Measurements from ENCODE around the gene TPRN. TPM values are rescaled to one million over a fixed set of nuclear protein-coding genes. Genes with fewer than 3 reads are reported as not detected.

Gene TPRN
- total and polyA plus RNA-seq, 9 of the 15 experiments (the other 6 are each of a cell fraction or from before 2014, with no cell fraction given) = 0.31 to 31.9 (median 4.4) TPM

GRCh38 chr9:137243626-137244485 is 43.3 kb upstream of the TPRN start (continued):
- TF ChIP-seq ZNF407 (IDR thresholded peaks at IDR 0.05; ENCODE audit: low read depth) (no peak), NCOA2 (IDR thresholded peaks at IDR 0.05; ENCODE audit: partially characterized antibody in 2 of 2) (no peak), RAD51 (IDR thresholded peaks at IDR 0.05; ENCODE audit: borderline replicate concordance, low read depth) (no peak), BRCA1 (IDR thresholded peaks at IDR 0.05) (no peak), BRCA1 (CRISPR knock-in tag; IDR thresholded peaks at IDR 0.05) (no peak), RBM39 (optimal IDR thresholded peaks at IDR 0.05; ENCODE audit: low read depth, low read length) (no peak), ZNF263 (CRISPR knock-in tag; IDR thresholded peaks at IDR 0.05; ENCODE audit: borderline replicate concordance) (no peak), NCOA4 (IDR thresholded peaks at IDR 0.05; ENCODE audit: partially characterized antibody) (no peak), POLR2AphosphoS2 (IDR thresholded peaks at IDR 0.05; ENCODE audit: low read length) (peak; percentile 96; the same call in 1 of the 2 replicates), E2F1 (CRISPR knock-in tag; IDR thresholded peaks at IDR 0.05) (no peak; the same call in 1 of the 2 replicates), EP300 (IDR thresholded peaks at IDR 0.05; ENCODE audit: low read length) (no peak), E4F1 (CRISPR knock-in tag; IDR thresholded peaks at IDR 0.05; ENCODE audit: borderline replicate concordance) (no peak), KDM4B (IDR thresholded peaks at IDR 0.05; ENCODE audit: borderline replicate concordance in 2 of 2, low read depth in 1 of 2) (no peak), E2F4 (CRISPR knock-in tag; IDR thresholded peaks at IDR 0.05; ENCODE audit: low read depth) (no peak)
